Measurements from ENCODE around the gene RPS23.

DNA sequence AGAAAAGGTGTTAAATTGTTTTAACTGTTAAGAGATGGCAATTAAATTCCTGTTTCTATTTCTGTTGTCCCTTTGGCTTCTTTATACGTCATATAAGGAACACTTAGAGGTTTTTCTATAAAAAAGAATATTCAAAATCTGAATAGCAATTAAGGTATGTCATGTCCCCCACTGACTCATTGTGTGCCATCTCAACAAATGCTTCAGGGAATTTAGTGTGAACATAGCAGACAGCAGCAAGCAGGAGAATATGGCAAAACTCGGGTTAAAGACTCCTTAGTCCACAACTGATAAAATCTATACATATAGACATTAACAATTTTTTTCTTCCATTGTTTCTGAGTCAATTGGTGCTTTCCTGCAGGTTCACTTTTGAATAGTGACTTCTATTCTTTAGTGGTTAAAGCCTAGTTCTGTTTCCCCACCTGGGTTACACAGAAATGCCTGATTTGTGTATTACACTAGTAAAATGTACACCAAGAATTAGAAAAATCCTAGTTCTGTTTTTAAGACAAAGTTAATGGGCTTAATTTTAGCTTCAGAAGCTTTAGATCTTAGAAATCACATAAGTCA, 17.9 kb upstream of the RPS23 start:
- no peak for TF ChIP-seq EZH2 (IDR thresholded peaks at IDR 0.05; ENCODE audit: insufficient read depth, poor library complexity, severe bottlenecking)
- no peak for TF ChIP-seq EZH2phosphoT487 (IDR thresholded peaks at IDR 0.05; ENCODE audit: insufficient read depth, low read depth)

All from GM23248 (cell line).